Measurements from ENCODE around the gene FOXP2.

GRCh38 chr7:114569220-114569619 lies 154.6 kb downstream of the FOXP2 start:
- no peak for TF ChIP-seq POLR2A (IDR thresholded peaks at IDR 0.05)
- no peak for TF ChIP-seq CTCF (IDR thresholded peaks at IDR 0.05)
